Right renal pelvis (tissue), 4 donors: Measurements from ENCODE around the gene GCC1. TPM values are rescaled to one million over a fixed set of nuclear protein-coding genes. Genes with fewer than 3 reads are reported as not detected.
"Not testable (repeated sequence)": the region's sequence is repeated elsewhere in the genome, so short reads cannot be mapped to it uniquely, and the experiment has no call there.

ENCODE experiments used
- DNase-seq, 4 donors: peaks; one replicate each; pipeline ENCODE4 v3.0.0-alpha.2; 2013; ENCODE audit warnings: low read depth in 4 of 4, low spot score in 3 of 4, missing footprints in 1 of 4
- polyA plus RNA-seq, 4 donors: library from polyadenylated mRNA; unstranded; fragments of 120-200 nt; gene quantifications; one replicate each; pipeline ENCODE4 v1.2.1, GENCODE V29; 2013; ENCODE audit not compliant: insufficient read length in 4 of 4

The GCC1 gene
- polyA plus RNA-seq, 4 donors: 14.9 to 15.7 (median 15.2) TPM

DNA sequence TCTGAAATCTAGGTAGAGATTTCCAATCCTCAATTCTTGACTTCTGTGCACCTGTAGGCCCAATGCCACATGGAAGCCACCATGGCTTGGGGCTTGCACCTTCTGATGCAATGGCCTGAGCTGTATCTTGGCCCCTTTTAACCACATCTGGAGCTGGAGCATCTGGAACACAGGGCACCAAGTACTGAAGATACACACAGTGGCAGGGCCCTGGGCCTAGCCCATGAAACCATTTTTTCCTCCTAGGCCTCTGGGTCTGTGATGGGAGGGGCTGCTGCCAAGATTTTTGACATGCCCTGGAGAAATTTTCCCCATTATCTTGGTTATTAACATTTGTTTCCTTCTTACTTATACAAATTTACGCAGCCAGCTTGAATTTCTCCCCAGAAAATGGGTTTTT lies 39.1 kb downstream of the GCC1 start:
- no peak for DNase-seq

DNA sequence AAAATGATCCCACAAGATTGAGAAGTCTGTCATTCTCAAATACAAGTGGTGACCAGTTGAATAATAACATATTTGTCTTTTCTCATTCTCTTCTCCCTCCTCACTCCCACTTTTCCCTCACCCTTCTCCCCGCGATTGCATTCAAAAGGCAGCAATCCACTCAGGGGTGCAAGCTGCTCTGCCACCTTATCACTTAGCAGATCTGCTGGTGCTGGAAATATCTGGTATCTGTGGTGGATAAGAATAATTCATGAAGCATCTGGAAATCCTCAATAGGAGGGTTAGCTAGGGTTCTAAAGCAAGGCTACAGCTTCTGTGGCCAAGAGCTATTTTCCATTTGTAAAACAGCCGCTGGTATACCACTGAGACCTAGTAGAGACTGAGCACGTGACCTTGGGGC lies 43.8 kb downstream of the GCC1 start:
- no peak for DNase-seq

- not testable (repeated sequence) for DNase-seq
These were observed 44.9 kb downstream of the GCC1 start for GRCh38 chr7:127540461-127540860.

DNA sequence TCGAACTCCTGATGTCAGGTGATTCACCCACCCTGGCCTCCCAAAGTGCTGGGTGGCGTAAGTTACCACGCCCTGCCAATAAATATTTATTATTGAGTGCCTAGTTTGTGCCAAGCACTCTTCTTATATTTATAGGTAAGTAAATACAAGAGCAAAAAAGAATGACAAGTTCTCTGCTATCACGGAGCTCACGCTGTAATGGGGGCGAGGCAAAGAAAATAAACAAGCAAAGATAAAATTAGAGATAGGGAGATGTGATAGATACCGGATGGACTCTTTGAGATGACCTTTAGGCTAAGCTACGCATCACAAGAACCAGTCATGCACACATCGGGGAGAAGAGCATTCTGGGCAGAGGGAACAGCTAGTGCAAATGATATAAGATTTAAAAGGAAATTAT lies 46.3 kb downstream of the GCC1 start:
- no peak for DNase-seq

DNA sequence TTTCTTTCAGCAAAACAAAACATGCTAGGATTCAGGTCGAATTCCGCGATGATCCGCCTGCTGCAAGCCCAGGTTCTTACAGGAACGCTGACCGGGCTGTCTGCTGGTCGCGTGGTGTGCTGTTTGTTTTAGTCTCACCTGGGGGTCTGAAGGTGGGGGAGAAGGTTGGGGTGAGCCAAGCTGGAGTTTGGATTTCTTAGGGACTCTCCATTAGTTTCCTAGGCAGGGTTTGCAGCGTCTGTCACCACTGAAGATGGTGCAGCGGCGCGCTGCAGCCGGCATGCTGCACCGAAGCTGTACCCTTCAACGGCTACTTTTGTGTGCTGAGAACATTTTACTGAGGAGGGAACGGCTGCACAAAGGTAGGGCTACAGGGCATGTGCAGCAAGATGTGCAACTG lies 48.7 kb downstream of the GCC1 start:
- no peak for DNase-seq

GRCh38 chr7:127536394-127536691 lies 49.1 kb downstream of the GCC1 start:
- no peak for DNase-seq

DNA sequence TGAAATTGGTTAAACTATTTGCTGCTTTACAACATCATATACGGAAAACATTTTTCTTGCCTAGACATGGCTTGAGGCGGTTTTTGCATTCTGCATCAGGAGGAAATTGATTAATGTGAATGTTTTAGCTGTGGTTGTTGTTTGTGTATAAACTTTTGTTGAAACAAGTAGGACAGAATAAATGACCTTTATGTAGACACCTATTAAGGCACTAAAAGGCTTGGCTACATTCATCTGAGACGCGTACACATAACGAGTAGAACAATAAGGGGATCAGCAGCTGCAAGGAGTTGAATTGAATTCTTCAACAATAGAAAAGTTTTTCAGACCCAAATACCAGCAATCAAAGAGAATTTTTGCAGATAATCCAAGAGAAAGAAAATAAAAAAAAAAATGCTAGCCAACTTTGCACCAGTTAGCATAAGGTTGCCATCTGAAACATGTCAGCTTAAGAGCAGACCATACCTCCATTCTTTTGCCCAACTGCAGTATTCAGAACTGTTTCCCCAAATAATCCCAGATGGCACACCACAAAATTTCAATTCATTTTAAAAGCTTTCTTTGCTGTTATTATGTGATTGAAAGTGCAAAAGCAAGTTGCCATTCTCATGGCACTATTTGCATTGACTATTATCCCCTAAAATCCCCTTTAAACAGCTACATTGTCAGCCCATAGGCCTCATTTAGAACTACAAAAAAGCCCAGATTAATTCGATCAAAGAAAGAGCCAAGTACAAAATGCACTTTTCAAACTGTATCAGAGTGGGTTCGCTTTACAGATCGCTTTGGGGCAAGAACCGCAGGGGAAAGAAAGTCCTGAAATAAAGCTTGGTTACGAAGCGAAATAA lies 49.6 kb downstream of the GCC1 start:
- DNase-seq: no peak

GRCh38 chr7:127534636-127535035 lies 50.8 kb downstream of the GCC1 start:
- no peak for DNase-seq

DNA sequence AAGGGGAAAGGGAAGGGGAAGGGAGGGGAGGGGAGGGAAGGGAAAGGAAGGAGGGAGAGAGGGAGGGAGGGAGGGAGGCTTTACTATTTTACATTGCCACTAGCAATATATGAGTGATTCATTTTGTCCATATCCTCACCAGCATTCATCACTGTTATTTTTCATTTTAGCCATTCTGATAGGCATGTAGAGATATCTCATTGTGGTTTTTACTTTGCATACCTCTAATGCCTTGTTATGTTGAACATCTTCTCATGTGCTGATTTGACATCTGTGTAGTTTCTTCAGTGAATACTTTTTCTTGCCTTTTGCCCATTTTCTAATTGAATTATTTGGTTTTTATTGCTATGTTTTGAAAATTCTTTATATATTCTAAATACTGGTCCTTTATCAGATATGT lies 52.7 kb downstream of the GCC1 start:
- no peak for DNase-seq

DNA sequence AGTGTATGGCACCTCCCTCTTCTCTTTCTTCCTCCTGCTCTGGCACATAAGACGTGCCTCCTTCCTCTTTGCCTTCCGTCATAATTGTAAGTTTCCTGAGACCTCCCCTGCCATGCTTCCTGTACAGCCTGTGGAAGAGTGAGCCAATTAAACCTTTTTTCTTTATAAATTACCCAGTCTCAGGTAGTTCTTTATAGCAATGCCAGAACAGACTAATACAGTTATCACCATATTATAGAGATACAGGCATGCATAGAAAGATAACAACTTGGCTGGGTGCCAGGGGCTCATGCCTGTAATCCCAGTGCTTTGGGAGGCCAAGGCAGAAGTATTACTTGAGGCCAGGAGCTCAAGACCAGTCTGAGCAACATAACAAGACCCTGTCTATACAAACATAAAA lies 53.2 kb downstream of the GCC1 start:
- DNase-seq: no peak

Other genes starting within 250 kb of the GCC1 start
- gene ZNF800, start 192.9 kb downstream of the GCC1 start, polyA plus RNA-seq: 10 to 100 TPM; 18.6 to 25.2 (median 22.6) TPM
- 100 to 1,000 TPM; 184 to 239 (median 190) TPM for gene ARF5, start 2.8 kb upstream of the GCC1 start, polyA plus RNA-seq
- under 1 TPM in 3 of 4 donors, not detected in 1; 0.14 to 0.39 (median 0.19) TPM for gene FSCN3, start 8.1 kb upstream of the GCC1 start, polyA plus RNA-seq
- not detected for gene PAX4, start 32.5 kb upstream of the GCC1 start, polyA plus RNA-seq
- gene SND1, start 66.6 kb upstream of the GCC1 start, polyA plus RNA-seq: 100 to 1,000 TPM; 142 to 159 (median 148) TPM